Embryonic facial prominence (tissue), 1 donor: Measurements from ENCODE around the gene GUCY2D.

Experiments used
- DNase-seq: peaks from one replicate; pipeline ENCODE4 v3.0.0-alpha.2; 2016; ENCODE audit errors: extremely low spot score

The GUCY2D gene

DNA sequence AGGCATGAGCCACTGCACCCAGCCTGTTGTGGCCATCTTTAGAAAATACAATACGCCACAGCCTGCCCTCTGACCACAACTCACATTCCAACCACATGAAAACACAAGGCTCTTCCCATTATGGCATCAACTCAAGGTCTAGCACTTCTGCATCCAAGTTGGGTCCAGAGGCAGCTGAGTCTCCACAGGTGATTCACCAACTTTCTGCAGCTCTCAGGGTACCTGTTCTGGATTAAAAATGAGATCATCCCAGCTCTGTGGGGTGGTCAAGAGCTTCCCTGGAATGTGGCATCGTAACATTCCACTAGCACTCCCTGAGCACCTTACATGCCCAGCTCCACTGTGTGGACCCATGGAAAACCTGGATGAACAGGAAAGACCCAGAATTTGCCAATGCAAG is 9.9 kb upstream of the GUCY2D start:
- no peak for DNase-seq

GRCh38 chr17:7992924-7993323 is 9.5 kb upstream of the GUCY2D start:
- DNase-seq, result no peak

- no peak for DNase-seq
Measured at GRCh38 chr17:7993972-7994589, 8.3 kb upstream of the GUCY2D start.

- DNase-seq, result no peak
Measured at GRCh38 chr17:7995724-7996123, 6.7 kb upstream of the GUCY2D start.

DNA sequence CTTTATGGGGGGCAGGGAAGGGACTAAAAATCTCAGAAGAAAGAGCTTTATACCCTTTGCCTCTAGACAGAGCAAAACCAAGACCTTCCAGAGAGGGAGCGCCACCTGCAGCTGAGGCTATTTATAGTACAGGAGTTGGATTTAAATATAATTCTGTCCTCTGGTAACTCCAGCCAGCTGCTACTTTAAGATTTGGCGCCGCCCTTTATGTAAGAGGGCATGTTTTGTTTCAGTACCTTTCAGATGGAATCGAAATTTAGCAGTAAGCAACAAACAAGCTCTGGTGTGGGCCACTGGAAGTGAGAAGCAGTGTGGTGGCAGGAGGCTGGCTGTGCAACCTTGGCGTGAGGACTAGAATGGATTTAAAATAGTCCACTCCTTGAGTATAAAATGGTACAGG is 5.2 kb upstream of the GUCY2D start:
- DNase-seq, result no peak

DNA sequence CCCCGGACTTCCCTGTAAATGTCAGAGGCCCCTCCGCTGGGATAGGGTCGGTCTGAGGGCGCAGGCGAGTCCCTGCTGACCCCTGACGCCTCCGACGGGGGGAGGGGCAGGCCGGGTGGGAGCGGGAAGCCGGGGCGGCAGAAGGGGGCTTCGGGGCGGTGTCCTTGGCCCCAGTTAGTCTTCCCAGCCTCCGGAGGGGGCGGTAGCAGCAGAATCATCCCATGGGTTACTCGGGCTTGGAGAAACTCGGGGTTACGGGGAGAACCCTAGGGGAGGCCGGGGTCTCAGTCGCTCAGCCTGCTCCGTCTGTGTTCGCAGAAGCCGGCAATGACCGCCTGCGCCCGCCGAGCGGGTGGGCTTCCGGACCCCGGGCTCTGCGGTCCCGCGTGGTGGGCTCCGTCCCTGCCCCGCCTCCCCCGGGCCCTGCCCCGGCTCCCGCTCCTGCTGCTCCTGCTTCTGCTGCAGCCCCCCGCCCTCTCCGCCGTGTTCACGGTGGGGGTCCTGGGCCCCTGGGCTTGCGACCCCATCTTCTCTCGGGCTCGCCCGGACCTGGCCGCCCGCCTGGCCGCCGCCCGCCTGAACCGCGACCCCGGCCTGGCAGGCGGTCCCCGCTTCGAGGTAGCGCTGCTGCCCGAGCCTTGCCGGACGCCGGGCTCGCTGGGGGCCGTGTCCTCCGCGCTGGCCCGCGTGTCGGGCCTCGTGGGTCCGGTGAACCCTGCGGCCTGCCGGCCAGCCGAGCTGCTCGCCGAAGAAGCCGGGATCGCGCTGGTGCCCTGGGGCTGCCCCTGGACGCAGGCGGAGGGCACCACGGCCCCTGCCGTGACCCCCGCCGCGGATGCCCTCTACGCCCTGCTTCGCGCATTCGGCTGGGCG is 542 bp downstream of the GUCY2D start:
- DNase-seq, result no peak

GRCh38 chr17:8003594-8004181 is 1.3 kb downstream of the GUCY2D start:
- no peak for DNase-seq

GRCh38 chr17:8004899-8005298 is 2.5 kb downstream of the GUCY2D start:
- no peak for DNase-seq

DNA sequence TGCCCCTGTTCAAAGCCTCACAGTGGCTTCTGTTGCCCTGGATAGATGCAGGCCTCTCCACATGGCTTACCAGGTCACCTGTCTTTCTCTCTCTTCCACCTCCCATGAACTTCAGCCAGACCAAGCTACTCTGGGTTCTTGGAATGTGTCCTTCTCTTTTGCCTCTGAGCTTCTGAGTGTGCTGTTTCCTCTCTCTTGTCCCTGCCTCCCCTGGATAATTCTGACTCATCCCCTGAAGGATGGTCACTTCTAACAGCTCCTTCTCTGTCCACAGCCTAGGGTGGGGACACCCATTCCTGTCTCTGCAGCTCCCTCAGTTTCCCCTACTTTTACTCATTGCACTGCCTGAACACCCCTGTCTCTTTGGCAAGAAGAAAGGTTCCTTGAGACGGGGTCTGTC is 2.9 kb downstream of the GUCY2D start:
- no peak for DNase-seq

- DNase-seq, result no peak
Measured at GRCh38 chr17:8005967-8006730, 3.7 kb downstream of the GUCY2D start.

DNA sequence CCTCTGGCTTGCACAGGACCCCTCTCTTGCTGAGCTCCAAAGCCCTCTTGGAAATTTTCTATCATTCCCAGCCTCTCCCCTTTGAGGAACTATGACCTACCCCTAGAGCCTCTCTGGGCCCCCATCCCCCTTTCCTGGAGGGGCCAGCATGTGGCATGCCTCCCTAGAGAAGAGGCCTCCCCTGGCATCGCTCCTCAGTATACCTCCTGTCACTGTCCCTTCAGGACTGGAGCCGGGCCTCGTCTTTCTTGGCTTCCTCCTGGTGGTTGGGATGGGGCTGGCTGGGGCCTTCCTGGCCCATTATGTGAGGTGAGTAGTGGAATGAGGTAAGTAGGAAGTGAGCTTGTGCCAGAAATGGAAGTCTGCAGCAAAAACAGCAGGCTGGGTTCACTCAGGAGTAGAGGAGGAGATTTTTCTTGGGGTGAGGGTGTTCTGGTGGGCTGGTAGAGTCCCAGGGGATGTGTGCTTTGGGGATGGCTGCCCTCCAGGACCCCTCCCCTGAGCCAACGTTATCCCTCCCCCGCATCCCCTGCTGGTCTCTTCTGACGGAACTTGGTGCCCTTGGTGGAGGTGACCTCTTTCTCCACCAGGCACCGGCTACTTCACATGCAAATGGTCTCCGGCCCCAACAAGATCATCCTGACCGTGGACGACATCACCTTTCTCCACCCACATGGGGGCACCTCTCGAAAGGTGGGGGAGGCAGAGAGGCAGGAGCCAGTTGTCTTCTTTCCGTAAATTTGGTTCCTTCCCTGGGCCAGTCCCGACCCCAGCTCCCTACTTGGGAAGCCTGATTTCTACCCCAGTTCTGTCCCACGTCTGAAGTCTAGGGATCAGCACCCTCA is 4.6 kb downstream of the GUCY2D start:
- no peak for DNase-seq

DNA sequence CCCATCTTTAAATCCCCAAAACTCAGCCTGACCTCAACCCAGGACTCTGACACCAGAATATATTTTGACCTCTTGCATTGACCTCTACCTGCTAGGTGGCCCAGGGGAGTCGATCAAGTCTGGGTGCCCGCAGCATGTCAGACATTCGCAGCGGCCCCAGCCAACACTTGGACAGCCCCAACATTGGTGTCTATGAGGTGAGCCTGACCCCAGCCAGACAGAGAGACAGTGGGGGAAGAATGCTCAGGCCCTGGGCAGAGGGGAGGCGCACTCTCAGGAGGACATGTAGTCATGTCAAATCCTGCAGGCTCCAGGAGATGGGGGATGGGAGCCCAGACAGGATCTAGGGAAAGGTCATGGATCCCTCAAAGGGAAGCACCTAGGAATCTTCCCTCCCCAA is 5.4 kb downstream of the GUCY2D start:
- DNase-seq, result no peak

- no peak for DNase-seq
Measured at GRCh38 chr17:8012045-8012580, 9.7 kb downstream of the GUCY2D start.

- no peak for DNase-seq
Measured at GRCh38 chr17:8012996-8013640, 10.7 kb downstream of the GUCY2D start.

- no peak for DNase-seq
Measured at GRCh38 chr17:8013731-8014557, 11.5 kb downstream of the GUCY2D start.

GRCh38 chr17:8014558-8014850 is 12.1 kb downstream of the GUCY2D start:
- DNase-seq, result no peak

- DNase-seq, result no peak
Measured at GRCh38 chr17:8015236-8015956, 13.0 kb downstream of the GUCY2D start.

- no peak for DNase-seq
Measured at GRCh38 chr17:8015957-8016631, 13.7 kb downstream of the GUCY2D start.
